ENCODE results near the gene CD52.

CD52 gene

DNA sequence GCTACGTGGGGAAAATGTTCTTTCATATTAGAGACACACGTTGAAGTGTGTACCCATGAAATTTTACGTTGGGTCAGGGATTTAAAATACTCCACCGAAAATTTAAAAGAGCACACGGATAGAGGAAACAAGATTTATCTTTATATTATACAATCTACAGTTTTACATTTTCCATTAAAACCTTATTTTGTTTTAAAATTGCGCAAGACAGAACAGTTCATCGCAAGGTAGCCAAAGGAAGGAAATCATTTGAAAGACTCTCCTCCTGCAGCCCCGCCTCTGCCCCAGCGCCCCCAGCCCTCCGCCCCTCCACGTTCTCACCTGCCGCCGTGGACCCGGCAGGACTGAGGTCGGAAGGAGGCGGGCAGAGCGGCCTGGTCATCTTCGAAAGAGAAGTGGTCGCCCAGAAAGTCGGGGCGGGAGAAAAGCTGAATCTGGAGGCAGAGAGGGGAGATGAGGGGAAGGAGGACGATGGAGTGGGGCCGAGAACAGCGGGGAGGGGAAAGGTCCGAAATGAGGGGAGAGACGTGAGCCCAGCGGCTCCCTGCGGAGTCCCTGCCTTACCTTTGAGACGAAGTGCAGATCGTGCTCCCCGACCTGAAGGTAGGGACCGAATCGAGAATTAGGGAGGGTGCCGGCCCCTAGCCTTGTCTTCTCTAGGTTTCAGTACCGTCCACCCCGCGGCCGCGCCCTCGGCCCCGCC lies 18.2 kb downstream of the CD52 start:
- no peak for DNase-seq (ENCODE audit: low spot score)

DNA sequence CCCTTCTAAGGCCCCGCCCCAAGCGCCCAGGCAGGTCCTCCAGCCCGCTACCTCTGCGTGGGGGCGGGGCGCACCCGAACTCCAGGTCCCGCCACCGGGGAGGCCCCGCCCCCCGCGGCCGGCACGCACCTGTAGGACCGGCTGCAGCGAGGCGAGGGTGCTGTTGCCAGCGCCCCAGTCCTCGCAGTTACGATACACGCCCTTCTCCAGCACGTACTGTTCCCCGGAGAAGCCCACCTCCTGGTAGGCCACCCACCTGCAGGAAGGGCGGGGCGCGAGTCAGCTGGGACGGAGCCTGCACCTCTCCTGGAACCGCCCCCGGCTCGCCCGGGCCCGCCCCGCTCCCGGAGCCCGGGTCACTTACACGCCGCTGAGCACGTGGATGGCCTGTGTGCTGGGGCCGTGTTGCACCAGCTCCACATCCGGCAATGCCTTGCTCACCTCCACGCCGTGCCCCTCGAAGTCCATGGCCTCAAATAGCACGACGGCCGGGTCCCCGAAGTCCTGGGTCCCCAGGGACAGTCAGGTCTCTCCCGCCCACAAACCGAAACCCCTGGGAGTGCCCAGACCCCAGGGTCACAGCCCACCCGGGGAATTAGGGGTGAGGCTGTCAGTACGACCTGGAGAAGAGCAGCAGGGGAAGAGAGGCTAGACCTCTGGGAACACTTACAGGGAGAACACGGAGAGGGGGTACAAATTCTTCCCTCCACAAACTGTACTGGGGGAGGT lies 18.9 kb downstream of the CD52 start:
- peak; percentile 96 for DNase-seq (ENCODE audit: low spot score)

DNA sequence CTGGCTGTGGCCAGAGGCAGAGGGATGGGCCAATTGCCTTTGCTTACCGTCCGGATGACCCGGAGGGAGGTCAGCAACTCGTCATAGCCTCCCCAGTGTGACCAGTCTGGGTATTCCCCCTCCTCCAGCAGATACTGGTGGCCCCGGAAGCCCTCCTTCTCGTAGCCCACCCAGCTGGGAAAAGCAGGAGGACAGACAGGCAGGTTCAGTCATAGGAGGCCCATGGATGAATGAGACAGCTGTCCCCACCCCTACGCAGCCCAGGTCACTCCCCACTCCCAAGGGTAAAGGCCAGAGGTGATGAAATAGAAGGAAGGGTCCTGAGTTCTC lies 19.4 kb downstream of the CD52 start:
- no peak for DNase-seq (ENCODE audit: low spot score)

DNA sequence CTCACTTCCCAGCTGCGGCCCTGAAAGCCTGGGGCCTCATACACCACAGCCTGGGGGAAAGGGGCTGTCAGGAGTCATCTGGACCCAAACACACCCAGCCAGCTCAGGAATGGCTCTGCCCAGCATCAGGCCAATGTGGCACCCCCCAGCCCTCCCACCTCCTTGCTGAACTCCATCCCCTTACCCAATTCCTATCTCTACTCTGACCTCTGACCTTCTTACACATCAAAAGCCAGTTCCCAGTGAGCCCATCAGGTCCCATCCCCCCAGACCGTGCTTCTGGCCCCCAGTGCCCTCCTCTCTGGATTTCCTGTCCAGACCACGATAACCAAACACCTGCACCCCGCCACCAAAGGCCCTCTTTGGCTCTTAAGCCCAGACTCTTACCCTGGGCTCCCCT lies 19.9 kb downstream of the CD52 start:
- no peak for DNase-seq (ENCODE audit: low spot score)

DNA sequence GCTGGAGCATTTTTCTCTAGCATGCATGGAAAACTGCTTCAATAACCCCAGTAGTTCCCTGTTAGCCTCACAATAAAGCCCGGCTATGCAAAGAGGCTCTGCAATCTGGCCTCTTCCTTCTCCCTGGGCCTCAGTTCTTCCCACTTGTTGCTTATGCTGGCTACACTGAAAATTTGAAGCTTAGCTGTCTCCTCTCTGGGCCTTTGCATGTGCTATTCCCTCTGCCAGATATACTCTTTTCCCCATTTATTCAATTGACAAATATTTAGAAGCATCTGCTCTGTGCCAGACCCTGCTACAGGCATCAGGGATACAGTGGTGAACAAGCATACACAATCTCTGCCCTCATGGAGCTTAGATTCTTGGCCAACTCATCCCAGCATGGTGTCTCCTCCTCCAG lies 20.9 kb downstream of the CD52 start:
- no peak for DNase-seq (ENCODE audit: low spot score)

DNA sequence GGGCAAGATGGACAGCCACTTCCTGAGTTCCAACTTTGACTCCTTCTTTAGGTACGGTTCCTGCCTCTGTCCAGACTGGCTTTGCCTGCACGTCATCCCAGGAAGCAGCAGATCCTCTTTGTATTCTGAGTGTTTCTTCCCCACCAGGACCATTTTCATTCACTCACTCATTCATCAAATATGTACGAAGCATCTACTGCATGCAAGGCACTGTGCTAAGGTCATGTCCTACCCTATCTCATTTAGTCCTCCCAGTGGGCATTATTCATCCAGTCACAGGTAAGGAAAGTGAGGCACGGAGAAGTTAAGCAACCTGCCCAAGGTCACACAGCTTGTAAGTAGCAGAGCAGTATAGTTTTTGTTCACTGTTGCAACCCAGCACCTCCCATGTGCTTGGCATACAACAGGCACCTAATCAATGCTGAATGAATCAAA lies 22.3 kb downstream of the CD52 start:
- DNase-seq (ENCODE audit: low spot score): no peak

DNA sequence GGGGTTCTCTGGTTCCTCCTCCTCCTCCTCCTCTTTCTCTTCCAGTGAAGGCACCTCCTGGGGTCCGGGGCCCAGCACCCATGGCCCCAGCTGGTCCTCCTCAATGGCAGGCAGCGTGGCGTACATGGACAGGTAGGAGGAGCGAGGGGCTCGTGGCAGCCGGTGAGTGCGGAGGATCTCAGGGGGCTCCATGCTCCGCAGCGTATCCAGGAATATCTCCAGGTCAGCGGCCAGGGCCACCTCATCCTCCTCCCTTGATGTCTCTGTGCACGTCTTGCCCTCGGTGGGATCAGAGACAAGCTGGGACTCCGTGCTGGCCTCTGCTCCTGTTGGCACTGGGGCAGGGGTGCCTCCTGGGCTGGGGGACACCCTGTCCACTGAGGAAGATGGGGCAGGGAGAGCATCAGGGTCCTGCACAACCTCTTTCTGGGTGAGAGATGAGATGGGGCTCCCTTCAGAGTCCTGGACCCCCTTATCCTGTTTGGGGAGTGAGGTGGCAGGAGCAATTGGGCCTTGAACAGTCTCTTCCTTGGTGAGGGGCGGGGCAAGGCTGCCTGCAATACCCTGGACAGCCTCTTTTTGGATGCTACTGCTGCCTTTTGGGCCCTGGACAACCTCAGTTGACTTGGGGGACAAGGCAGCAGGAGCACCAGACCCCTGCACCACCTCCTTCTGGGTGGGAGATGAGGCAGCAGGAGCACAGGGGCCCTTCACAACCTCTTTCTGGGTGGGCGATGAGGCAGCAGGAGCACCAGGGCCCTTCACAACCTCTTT lies 26.6 kb downstream of the CD52 start:
- no peak for DNase-seq (ENCODE audit: low spot score)

DNA sequence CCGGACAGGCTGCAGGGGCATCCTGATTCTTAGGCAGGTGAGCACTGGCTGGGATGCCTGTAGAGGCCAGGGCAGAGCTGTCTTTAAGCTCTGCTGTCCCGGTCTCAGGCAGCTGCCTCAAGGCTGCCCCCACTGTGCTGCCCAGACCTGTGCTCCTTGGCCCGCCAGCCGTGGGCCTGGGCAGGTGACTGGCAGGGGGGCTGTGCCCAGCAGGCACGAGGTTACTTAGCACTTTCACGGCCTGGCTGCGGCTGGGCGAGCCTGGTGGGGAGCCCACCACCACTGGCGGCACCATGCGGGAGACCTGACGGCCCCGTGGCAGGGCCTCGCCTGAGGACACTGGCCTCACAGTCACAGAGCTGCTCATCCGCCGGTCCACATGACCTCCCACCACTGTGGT lies 28.0 kb downstream of the CD52 start:
- DNase-seq (ENCODE audit: low spot score): no peak

DNA sequence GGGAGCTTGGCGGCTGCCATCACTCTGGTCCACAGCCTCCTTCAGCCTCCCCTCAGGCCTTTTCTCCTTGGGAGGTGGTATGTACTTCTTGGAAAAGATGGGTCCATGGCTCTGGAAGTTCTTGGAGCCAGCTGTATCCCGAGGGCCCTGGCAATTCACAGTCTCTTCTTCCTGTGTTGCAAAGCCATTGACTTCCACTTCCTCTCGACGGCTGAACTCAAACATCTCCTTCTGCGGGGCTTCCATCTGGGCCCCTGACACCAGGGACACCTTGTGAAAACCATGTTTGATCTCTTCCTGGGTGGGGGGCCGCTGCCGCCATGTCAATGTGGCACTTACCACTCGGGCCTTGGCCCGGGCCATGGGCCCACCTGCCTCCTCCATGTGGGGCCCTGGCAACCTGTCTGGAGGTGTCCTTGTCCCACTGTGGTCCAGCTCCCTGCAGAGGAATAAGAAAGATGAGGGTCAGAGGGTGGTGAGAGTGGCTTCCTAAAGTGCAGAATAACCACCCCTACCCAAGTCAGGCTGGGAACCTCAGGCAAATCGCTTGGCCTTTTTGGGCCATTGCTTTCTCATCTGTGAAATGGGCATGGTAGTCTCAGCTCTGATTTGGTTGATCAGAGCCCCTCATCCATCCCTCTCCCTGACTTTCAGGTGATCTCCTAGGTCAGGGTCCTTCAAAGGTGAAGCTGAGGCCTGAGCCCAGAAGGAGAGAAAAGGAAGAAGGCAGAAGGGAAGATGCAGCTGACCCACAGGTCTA lies 28.7 kb downstream of the CD52 start:
- DNase-seq (ENCODE audit: low spot score): no peak

DNA sequence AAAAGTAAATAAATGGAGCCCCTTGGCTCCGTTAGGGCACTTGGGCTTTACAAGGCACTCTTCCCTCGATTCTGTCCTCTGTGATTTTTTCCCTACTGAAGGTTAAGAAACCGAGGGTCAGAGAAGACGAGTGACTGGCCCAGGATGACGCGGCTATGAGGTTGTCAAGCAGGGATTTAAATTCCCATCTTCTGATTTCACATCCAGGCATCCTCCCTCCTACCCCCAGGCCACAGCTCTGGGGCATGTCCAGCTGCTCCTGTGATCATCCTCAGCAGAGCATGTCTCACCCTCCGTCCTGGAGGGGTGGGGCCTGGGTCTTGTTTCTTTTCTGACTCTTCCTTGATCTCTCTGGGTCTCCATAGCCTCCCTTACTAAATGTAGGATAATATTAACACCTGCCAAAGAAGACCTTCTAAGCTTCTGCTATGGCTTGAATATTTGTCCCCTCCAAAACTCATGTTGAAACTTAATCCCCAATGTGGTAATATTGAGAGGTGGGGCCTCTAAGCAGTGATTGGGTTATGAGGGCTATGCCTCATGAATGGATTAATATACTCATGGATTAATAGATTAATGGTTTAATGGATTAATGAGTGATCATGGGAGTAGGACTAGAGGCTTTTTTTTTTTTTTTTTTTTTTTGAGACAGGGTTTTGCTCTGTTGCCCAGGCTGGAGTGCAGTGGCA lies 31.6 kb downstream of the CD52 start:
- DNase-seq (ENCODE audit: low spot score): no peak

DNA sequence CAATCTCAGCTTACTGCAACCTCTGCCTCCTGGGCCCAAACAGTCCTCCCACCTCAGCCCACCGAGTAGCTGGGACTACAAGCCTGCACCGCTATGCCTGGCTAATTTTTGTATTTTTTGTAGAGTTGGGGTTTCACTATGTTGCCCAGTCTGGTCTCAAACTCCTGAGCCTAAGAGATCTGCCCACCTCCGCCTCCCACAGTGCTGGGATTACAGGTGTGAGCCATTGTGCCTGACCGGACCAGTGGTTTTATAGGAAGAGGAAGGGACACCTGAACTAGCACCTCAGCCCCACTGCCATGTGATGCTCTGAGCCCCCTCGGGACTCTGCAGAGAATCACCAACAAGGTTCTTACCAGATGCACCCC lies 32.1 kb downstream of the CD52 start:
- DNase-seq (ENCODE audit: low spot score): no peak

DNA sequence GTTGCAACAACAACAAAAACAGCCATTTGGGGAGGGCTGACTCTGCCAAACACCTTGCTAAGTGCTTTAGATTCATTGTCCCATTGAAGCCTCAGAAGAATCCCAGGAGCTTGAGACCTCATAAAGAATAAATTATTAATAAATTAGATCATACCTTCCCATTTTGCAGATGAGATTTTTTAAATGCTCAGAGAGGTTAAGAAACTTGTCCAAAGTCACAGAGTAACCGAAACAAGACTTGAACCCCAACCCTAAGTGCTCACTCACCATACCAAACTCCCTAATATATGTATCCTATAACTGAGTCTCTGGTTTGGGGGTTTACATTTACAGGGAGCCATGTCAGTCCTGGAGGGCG lies 32.6 kb downstream of the CD52 start:
- DNase-seq (ENCODE audit: low spot score): no peak

DNA sequence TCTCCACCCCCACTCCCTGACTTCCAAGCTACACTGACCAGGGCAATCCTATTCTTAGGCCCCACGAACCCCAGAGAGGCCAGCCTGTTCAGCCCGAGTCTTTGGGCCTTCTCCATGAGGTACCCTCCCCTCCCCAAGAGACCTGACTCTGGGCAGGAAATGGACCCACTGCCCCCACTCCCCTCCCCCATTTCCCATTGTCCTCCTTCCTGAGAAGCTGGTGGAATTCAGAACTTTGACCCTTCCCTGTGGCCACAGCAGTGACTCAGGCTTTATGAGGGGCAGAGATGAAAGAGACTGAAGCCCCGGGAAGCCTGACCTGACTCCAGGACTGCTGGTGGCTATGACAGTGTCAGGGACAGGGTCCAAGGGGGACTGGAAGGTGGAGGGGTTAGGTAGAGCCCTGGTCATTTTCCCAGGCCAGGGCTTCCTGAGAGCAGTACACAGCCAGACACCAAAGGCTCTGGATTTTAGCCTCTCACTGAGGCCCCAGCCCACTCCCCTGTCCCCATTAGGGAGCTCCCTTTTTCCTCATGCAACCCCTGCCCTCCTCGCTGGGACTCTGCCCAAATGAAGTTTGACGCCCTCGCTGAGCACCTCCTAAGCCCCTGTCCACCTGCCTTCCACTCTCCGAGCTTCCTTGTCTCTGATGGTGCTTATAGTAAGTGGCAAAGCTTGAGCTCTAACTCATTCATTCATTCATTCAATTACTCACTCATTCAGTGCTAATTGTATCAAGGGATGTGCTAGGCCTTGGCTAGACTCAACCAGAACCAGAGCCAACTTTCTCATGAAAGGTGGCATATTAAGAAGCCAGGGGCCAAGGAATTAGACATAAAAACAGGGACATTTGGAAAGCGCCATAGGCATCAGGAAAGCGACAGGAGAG lies 33.2 kb downstream of the CD52 start:
- DNase-seq (ENCODE audit: low spot score): peak; percentile 96

DNA sequence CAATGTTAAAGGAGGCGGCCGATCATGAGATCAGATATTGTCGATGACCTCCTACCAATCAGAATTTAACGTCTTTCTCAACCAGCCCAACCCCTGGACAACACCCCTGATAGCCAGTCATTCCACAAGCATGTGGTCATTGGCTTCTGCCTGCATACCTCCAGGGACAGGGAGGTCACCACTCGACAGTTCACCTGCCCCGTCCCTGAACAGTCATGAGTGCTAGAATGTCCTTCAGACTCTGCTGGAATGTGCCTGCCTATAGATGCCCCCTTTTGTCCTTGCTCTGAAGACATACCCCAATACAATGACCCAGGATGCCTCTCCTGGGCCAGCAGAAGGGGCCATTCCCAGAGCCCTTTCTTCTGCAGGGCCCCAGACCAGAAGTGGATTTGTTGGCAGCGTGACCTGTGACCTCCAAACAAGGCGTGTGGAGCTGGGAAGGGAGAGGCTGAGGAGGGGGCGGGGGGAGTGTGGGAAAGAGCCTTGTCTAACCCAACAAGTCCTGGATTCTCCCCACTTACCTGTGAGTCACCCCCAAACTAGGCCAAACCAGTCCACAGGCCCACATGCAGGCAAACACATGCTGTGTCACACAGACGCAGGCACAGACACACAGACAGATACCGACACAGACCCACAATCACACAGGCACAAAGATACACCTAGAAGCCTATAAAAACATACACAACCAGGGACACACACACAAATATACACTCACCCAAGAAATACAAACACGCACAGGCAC lies 34.0 kb downstream of the CD52 start:
- peak; percentile 96 for DNase-seq (ENCODE audit: low spot score)

DNA sequence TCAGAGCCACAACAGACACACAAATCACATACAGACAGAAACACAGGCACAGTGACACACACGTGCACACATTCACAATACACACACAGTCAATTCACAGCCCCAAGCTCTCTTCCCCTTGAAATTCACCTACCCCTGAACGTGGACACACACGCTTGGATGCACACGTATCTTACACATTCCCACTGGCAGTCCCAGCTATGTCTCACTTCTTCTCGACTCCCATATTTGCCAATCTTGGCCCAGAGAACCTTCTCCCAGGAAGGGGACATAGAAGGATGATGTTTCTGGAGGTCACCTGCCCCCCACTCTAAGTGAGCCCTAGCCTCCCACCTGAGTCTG lies 34.6 kb downstream of the CD52 start:
- no peak for DNase-seq (ENCODE audit: low spot score)

DNA sequence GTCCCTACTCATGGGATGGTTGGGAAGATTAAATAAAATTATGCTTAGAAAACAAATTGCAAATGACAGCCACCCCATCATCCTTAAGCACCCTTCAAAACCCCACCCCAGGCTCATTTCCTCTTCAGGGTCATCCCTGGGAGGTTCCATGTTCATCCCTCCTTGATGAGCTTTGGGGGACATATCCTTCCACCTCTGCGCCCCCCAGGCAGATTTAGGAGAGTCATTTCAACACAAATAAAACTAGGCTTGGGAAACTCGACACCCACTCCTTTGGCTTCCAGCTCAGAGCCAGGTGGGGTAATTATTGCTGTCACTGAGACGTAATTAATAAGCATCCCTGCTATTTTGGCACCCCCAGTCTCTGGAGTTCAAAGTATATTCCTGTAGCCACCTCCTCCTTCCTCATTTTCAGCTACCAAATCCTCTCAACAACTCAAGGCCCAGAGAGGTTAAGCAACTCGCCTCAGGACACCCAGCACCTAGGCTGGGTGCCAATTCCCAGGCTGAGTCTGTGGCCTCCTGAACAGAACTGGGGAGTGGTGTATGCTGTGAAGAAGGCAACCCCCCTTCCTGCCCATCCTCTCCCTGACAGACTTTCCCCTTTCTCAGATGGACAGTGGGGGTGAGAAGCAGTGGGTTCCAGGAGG lies 35.6 kb downstream of the CD52 start:
- no peak for DNase-seq (ENCODE audit: low spot score)

DNA sequence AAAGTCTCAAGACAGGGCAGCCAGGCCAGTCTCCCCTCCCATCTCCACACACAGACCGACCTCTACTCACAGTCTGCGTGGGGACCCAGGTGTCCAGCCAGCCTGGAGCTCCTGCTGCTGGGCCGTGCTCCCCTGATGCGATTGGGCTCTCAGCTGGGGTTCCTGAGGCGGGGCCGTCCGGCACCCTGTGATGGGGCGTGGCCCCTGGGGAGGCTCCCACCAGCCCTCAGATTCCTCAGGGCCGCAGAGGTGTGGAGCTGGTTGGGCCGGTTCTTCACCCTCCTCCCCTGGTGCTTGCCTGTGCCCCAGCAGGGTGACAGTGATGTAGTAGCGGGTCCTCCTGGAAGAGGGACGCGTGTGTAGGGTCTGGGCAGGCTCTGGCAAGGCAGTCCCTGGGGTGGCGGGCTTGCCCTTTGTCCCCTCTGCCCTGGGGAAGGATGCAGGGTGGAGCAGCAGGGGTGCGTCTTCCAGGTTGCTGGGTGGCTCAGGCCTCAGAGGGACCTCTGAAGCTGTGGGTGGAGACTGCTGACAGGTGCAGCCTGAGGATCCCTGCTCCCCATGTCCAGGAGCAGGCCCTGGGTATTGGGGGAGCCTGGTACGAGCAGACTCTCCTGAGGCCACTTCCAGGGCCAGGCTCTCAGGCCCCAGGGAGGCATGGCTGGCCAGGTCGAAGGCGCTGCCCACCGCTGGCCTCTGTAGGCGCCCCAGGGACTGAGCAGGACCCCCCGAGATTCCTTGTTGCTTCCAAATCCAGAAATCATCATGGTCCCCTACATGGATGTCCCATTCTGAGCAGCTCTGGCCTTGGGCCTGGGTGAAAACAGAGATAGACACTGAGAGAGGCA lies 36.4 kb downstream of the CD52 start, which contains the start of gene CRYBG2:
TSS of gene CRYBG2 (minus strand) at position 155 of the 845 bp plus-strand sequence. CDS start 7,473 bp downstream, outside the sequence.
- peak; percentile 63 for DNase-seq (ENCODE audit: low spot score)

DNA sequence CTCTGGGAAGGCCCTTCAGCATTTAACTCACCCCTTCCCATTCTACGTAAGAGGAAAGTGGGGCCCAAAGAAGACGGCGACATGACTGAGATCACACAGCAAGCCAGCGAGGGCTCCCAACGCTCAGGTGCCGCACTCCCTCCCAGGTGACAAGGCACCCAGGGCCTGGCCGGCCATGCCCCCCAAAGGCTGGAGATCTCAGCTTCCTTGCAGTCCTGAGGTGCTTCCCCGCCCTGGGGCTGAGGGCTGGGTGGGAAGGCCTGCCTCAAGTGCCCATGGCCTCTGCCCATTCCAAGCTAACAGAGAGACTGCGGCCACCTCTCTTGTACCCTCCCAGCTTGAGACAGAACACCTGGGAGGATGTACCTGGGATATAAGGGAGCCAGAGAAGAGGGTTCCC lies 37.2 kb downstream of the CD52 start:
- no peak for DNase-seq (ENCODE audit: low spot score)

DNA sequence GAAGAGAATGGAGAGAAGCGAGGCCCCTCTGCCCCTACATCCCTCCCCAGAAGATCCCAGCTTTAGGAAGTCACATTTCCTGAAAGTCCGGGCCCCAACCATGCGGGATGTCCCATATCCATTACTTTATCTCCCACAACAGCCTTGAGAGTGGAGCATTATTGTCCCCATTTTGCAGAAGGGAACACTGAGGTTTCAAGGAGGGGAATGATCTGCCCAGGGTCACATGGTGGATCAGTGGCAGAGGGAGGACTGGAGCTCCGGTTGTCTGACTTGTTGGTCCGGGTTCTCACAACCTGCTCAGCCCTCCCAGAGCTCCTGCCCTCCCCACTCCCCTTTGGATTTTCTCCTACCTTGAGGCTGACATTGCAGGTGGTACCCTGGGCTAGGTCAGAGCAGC lies 38.3 kb downstream of the CD52 start:
- DNase-seq (ENCODE audit: low spot score): no peak

All from SW480 (cell line).